NK-92 treated with Interleukin-12 subunit alpha and Interleukin-12 subunit beta, amount 100 ng/mL, for 24 hours (cell line): ENCODE results near the gene UBA1.
A peak's percentile ranks its signal among the peaks of the same experiment; 100 is the strongest.

ENCODE experiments used
- DNase-seq: peaks from one replicate; lab custom pipeline; 2025; lab: John Stamatoyannopoulos, UW

UBA1 gene

DNA sequence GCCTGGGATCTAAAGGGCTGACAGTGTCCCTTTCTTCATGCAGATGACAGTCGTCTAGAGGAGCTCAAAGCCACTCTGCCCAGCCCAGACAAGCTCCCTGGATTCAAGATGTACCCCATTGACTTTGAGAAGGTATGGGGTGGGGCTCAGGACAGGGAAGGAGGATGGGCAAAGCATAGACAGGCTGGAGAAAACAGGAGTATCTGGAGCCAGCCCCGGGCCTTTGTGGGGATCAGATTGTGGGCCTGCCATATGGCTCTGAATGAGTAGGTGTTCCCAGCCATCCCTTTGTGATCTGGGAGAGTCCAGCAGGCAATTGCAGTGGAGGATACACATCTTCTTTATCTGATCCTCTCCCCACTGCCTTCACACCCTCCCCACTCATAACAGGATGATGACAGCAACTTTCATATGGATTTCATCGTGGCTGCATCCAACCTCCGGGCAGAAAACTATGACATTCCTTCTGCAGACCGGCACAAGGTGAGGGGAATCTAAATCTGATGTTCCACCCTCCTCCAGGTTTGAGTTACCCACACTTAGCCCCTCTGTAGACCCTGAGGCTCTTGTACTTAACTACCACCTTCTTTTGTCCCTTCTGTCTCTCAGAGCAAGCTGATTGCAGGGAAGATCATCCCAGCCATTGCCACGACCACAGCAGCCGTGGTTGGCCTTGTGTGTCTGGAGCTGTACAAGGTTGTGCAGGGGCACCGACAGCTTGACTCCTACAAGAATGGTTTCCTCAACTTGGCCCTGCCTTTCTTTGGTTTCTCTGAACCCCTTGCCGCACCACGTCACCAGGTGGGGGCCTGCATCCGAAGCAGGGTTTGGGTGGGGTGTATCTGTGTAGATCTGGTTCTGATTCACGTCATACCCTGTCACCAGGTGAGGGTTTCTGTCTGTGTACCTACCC, 19.0 kb downstream of the UBA1 start:
- no peak for DNase-seq

DNA sequence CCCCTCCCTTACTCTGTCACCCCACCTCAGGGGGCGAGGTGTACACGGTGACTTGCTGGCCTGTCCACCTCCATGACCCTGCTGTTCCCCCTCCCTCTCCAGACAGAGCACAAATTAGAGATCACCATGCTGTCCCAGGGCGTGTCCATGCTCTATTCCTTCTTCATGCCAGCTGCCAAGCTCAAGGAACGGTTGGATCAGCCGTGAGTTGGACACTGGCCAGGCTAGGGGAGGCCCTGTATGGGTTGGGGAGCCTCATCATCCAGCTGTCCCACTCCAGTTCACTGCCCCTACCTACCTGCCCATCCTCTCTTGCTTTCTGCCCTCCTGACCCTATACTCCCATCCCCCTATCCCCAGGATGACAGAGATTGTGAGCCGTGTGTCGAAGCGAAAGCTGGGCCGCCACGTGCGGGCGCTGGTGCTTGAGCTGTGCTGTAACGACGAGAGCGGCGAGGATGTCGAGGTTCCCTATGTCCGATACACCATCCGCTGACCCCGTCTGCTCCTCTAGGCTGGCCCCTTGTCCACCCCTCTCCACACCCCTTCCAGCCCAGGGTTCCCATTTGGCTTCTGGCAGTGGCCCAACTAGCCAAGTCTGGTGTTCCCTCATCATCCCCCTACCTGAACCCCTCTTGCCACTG, 20.9 kb downstream of the UBA1 start:
- no peak for DNase-seq

DNA sequence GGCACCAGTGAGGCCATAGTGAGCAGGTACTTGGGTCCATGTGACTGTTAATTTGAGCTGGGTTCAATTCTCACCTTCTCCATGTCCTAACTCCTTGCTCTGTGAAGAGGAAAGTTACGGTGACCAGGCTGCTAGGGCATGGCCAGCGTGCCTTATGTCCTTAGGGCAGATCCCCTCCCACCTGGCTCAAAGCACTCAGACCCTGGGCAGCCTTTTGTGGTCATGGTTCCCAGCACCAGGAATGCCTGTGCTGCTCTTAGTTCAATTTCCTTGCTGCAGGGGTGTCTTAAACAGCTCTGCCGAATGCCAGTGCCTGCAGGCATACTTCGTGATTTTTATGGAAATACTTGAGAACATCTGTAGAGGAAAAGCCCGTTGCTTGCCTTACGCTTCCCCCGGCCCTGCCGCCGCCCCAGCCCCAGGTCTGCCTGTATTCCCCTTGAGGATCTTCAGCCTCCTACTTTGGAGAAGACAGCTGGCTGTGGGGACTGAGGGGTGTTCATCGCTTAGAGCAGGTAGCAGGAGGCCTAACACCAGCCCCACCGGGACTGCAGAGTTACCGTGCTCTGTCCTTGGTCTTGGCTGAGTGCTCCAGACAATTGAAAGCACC, 21.8 kb downstream of the UBA1 start:
- DNase-seq, result no peak

DNA sequence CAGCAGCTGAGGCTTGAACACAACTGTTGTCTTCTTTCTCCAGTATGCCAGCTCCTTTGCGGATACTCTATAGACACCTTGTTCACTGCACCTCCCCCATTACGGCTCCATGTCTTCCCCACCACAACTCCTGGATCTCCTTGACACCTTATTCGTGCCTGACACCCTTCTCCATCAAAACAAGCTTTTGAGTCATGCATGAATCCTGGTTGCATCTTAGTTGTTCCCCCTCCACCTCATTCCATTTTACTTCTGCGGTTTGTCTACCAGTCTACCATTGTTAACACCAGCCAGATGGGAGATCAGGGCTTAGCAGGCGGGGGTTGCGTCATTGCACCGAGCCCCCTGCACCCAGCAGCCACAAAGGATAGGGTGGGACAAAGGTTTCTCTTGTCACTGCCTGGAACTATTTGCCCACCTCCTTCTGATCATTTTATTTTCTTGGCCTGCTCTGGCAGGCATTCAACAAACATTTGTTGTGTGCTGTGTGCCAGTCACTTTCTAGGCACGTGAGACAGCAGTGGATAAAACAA, 22.8 kb downstream of the UBA1 start:
- DNase-seq, result no peak

DNA sequence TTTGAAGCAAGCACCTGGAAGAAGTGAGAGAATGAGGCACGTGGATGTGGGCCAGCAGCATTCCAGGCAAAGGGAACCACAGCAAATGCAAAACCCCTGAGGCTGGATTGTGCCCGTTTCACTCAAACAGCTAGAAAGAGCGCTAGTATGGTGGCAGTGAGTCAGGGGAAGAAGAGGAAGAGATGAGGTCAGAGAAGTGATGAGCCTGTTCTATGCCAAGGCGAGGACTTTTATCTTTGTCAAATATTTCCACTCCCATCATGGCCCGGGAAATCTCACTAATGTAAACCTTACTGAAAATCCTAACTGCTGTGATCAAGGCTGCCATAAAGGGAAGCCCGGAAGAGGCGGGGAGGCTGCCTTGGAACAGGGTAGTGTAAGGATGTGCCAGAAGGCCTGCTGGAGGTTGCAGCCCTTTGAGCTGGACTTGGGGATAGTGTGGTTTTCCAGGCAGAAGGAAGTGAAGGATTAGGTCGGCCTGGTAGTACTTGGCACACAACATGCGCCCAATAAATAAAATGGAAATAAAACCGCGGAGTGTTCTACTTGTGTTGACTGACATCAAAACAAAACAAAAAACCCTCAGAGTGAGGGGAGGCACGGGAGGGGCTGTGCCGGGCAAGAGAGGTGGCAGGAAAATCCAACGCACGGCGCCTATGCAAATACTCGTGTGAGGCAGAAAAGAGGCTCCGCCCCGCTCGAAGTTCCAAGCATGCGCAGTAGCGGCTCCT, 23.7 kb downstream of the UBA1 start:
- DNase-seq, result no peak

DNA sequence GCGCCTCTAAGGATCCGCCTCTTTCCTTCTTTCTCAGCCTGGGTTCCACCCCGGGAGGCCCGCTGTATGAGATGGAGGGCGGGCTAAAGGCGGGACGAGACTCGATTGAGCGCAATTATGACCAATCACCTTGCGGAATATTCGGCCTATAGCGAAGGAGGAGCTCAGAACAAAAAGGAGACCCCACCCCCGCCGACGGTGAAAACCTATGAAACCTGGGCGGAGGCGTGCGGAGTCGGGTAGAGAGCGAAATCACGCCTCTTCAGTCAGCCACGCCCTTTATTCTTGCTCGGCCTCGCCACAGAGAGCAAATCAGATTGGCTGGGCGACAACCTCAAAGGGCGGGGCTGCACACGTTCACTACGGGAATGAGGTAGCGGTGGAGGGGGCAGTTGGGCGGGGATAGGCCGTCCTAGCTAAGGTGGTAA, 24.2 kb downstream of the UBA1 start:
- peak; percentile 95 for DNase-seq

DNA sequence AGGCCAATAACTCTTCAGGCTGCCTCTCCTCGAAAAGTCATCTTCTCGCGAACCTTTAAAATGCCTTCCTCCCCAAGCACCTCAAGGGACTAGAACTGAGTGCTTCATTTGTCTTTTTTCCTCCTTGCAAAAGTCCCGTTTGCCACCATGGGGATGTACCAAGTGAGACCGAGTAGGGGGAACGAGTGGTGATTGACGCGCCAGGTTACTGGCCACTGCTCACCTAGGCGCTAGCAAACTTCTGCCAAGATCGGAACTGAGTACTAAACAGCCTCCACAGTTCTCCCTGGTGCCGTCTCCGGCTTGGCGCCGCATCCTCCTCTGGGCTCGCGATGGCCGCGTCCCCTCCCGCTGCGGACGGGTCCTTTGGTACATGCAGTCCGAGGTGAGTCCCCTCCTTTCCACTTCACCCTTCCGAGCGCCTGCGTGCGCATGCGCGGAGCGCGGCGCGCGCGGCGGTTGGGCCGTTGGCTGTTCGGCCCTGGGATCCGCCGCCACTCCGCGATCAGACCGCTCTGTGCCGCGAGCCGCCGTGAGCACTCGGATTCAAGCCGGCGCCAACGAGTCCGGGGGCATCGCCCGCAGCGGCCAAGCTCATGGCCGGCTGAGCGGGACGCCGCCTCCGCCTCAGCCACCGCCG, 24.8 kb downstream of the UBA1 start, which contains the start of gene CDK16:
Gene CDK16 (plus strand): TSS at position 402 of the 640 bp plus-strand sequence. CDS start 4,877 bp downstream, outside the sequence.
- peak; percentile 59 for DNase-seq

DNA sequence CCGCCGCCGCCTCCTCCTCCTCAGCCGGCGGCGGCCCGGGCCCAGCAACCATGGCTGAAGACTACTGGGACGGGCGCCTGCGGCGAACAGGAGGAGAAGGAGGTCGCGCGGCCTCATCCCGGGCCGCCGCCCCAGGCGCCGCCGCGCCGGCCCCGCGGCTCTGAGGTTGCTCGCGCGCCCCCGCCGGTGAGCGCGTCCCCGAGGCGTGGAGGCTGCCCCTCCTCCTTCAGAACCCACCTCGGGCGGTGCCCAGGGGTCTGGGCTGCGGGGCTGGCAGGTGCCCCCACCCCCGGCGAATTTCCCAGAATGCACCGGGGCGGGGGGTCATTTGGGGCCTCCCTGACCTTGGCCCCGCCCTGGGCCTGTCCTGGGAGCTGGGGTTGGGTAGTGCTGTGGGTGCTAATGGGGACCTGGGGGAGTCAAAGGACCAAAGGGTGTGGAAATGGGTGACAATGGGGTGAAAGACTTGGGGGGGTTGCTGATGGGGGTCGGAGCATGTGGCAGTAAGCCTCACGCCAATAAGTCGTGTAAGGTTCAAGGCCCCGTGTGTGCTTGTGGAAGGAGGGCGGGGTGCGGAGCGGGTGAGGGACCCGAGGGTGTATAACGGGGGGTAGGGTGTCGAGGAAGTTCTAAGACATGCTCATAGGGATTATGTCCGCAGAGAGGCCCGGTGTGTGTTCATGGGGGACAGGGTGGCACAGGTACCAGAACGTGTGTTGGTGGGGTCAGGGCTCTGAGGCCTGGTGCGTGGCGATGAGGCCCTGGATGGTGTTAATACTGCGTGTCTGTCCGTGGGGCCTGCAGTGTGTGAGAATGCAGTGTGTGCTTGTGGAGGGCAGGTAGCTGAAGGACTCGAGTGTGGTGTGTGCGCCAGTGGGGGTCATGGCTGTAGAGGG, 25.5 kb downstream of the UBA1 start:
- DNase-seq, result peak; percentile 28

DNA sequence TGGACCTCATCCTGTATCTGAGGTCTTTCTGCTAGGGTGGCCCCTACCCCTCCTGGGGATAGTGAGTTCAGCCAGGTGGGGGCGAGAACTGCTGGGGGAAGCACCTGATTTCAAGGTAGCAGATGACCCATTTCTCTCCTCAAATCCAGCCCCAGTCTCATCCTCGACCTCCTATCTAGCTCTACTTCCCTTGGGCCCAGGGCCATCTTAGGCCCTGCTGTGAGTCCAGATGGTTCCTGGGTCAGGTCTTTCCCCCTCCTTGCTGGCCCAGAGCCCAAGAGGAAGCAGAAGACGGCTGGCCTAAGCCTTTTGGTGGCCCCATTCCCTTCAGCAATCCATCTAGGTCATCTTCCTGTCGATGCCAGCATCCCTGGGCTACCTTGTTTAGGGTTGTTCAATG, 28.1 kb downstream of the UBA1 start:
- no peak for DNase-seq

DNA sequence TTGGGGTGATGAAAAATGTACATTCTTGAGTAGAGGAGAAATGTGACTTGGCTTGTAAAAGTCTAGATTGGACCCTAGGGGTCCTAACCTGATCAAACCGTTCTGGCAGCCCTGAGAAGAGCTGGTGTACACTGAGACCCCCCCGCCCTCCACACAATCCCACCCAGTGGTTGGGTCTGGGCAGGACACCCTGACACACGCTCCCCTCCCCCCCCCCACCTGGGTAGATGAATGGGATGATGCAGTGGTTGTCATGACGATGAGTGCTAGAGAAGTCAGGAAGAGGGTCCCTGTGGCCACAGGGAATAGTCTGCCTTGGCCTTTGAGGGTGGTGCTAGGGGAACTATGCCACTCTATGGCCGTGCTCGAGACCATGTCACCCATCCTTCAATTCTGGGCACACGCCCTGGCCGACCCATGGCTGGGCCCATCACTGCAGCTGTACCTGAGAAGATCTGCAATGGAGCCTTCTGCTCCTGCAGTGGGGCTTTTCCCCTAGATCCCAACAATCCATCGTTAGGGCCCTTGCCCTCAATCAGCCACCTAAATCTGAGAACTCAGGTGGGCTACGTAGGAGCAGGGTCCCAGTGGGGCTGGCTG, 29.2 kb downstream of the UBA1 start:
- DNase-seq, result no peak

DNA sequence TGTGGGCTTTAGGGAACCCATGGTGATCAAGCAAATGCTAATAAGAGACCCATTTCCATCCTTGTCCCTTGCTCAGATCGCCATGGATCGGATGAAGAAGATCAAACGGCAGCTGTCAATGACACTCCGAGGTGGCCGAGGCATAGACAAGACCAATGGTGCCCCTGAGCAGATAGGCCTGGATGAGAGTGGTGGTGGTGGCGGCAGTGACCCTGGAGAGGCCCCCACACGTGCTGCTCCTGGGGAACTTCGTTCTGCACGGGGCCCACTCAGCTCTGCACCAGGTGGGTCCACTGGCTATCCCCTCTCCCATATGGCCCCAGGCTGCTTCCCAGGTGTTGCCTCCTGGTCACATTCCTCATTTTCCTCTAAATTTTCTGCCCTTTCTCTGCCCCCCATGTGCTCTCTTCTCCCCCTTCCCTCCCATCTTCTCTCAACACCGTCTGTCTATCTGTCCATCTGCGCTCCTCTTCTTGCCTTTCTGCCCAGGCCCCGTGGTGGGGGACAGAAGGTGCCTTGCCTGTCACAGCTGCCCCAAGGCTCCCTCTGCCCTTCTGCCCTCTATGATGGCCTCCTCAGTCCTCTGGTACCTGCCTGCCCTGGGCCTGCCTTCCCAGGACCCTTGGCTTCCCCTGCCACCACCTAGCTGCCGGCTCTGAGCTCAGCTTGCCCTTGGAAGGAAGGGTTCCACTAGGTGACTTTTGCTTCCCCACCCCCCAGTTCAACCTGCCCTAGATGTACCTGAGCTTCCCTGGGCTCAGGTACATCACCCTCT, 30.0 kb downstream of the UBA1 start:
- no peak for DNase-seq

DNA sequence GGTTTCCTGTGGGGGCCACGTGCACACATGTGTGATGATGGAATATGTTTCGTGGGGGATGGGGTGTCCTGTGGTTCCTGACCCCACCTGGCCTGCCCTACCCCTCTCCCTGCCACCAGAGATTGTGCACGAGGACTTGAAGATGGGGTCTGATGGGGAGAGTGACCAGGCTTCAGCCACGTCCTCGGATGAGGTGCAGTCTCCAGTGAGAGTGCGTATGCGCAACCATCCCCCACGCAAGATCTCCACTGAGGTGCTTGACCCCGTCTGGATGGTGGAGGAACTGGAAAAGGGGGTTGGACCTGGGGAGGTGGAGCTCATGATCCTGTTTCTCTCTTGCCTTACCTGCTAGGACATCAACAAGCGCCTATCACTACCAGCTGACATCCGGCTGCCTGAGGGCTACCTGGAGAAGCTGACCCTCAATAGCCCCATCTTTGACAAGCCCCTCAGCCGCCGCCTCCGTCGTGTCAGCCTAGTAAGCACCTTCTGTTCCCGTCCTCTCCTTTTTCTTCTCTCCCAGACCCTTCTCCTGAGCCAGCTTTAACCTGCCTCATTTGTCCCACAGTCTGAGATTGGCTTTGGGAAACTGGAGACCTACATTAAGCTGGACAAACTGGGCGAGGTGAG, 30.8 kb downstream of the UBA1 start:
- DNase-seq, result no peak

DNA sequence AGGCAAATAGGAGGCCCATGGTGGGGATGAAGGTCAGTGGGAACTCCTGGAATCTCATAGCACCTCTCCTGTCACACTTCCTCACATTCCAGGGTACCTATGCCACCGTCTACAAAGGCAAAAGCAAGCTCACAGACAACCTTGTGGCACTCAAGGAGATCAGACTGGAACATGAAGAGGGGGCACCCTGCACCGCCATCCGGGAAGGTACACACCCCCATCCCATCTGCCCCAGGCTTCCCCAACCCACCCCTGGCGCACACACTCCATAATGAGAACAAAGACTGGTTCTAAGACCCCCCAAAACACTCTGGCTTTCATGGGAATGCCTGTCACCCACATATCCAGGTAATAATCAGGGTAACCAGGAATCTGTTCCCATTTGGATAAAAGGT, 31.3 kb downstream of the UBA1 start:
- no peak for DNase-seq

DNA sequence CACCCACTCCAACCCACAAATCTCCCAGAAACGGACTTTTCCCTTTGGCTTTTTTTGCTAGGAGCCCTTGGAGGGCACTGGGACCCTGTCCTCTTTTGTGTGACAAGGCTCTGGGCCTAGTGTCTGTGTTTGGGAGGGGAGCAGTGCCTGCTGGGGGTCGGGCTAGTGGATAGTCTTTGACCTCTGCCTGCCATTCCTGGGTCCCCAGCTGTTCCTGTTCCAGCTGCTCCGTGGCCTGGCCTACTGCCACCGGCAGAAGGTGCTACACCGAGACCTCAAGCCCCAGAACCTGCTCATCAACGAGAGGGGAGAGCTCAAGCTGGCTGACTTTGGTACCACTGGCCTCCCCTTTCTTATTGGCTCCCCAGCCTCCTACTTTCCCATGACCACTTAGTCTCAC, 32.4 kb downstream of the UBA1 start:
- DNase-seq, result no peak

DNA sequence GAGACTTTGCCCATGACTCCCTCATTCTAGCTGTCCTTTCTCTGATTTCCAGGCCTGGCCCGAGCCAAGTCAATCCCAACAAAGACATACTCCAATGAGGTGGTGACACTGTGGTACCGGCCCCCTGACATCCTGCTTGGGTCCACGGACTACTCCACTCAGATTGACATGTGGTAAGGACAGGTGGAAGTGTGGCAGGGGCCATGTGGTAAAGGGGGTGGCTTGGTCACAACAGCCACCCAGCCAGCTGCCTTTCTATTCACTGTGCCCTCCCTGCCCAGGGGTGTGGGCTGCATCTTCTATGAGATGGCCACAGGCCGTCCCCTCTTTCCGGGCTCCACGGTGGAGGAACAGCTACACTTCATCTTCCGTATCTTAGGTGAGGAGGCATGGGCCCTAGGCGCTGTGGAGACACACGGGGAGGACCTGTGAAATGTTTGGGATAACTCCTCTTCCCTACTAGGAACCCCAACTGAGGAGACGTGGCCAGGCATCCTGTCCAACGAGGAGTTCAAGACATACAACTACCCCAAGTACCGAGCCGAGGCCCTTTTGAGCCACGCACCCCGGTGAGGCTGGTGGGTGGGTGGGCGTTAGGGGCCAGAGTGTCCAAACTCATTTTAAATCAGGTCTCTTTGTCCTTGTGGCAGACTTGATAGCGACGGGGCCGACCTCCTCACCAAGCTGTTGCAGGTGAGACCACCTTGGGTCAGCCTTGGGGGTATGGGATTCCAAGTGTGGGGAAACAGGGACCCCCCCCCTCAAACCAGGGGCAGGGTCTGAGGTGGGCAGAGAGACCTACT, 33.1 kb downstream of the UBA1 start:
- DNase-seq, result no peak

DNA sequence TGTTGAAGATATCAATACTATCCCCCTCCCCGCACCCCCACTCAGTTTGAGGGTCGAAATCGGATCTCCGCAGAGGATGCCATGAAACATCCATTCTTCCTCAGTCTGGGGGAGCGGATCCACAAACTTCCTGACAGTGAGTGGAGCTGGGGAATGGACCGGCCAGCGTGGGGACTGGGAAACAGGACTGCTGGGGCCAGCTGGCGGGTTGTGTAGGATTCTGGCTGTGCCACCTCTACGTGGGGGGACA, 33.6 kb downstream of the UBA1 start:
- DNase-seq, result no peak

DNA sequence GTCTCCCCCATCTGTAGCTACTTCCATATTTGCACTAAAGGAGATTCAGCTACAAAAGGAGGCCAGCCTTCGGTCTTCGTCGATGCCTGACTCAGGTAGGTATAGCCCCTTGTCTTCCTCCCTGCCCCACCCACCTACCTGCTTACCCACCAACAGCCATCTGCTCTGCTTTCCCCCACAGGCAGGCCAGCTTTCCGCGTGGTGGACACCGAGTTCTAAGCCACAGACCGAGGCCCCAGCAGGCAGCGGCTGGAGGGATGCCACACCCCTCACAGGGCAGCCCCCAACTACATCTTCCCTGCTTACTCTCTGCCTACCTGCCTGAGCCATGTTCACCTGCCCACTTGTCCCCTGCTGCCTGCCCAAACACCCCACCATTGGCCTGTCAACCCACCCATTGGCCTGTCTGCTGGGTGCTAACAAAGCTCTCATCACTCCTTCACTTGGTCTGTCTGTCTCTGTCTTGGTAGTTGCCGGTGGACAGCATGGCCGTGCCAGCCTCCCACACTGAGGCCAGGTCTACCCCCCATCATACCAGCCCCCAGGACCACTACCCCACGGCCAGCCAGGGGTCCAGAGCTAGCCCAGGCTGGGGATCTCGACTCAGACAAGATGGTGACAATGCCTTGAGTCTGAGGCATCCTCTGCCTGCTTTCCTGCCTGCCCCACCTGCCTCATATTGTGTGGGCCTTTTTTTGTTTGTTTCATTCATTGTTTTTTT, 35.1 kb downstream of the UBA1 start:
- no peak for DNase-seq

DNA sequence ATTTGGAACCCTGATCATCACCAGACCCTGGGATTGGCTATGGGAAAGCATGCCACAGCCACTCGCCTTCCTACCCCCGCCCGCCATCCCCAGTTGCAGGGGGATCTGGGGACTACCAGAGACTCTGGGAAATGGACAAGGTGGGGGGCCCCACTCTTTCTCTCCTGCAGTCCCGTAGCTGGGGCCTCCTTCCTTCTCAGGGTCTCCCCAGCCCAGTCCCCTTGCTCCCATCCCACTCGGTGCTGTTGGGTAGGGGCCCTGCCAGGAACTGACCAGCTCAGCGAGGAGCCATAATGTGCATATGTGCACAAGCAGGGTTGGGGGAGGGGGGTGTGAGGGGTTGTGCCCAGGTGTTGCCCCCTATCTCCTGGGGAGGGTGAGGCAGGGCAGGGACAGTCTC, 35.8 kb downstream of the UBA1 start:
- DNase-seq, result no peak
